K562 (cell line): ENCODE data around the gene AJAP1. TPM values are rescaled to one million over a fixed set of nuclear protein-coding genes. Genes with fewer than 3 reads are reported as not detected.

Source experiments
- ATAC-seq: fragments of 200-7000 bp; cut with Tn5 transposase; 3 replicates; pipeline ENCODE4 v1.9.1; 2020; ENCODE audit warnings: moderate library complexity
- BruUV-seq: library from RNA; stranded (reverse); fragments of 400-500 nt; replicated peaks from 2 replicates; lab custom pipeline; 2021; lab: Mats Ljungman, UMichigan
- CTCF ChIA-PET: fragments of 300-600 bp; formaldehyde crosslinking; extraction: SDS; loops from one replicate; lab custom pipeline; 2021; ENCODE audit warnings: low intra/inter-chr PET ratio; lab: Yijun Ruan, JAX
- POLR2A ChIA-PET: fragments of 300-600, 350-650 bp; sonication (Branson Sonifier 250); formaldehyde crosslinking; extraction: SDS; loops from one replicate; lab custom pipeline; 2021; ENCODE audit warnings: antibody characterized with exemption, inconsistent platforms; lab: Yijun Ruan, JAX
- DNase-seq, 4 experiments: peaks; one replicate each; pipeline versions ENCODE4 v3.0.0 to v3.0.0-alpha.2; 2011 to 2018; ENCODE audit warnings: low spot score in 3 of 4, mixed read lengths in 3 of 4; ENCODE audit errors: extremely low read depth in 1 of 4
- FAIRE-seq: peaks from 2 replicates; lab custom pipeline; 2011; peaks lifted over from hg19 to GRCh38; lab: Jason Lieb, UNC
- H2AFZ ChIP-seq: 2 replicates; pipeline ENCODE4 v1.6.0; 2011; ENCODE audit warnings: low read depth, low read length, control low read depth, inconsistent platforms
- H3K27ac ChIP-seq: fragments of 200-600 bp; 3 replicates; pipeline ENCODE4 v1.8.0; 2011; ENCODE audit warnings: low read depth, mild to moderate bottlenecking, control low read depth, inconsistent platforms, low read length, moderate library complexity, mixed read lengths; ENCODE audit errors: extremely low read depth
- H3K27me3 ChIP-seq, 2 experiments: fragments of 300-600 bp in 1 of 2; 2 replicates in 1 of 2; 3 replicates in 1 of 2; pipeline versions ENCODE4 v1.6.0 to v1.8.0; 2011; ENCODE audit warnings: inconsistent platforms in 2 of 2, low read length in 2 of 2, mild to moderate bottlenecking in 1 of 2, mixed read lengths in 1 of 2, moderate library complexity in 1 of 2; ENCODE audit not compliant: control insufficient read depth in 2 of 2, insufficient read depth in 2 of 2
- H3K36me3 ChIP-seq: fragments of 300-600 bp; 3 replicates; pipeline ENCODE4 v1.8.0; 2011; ENCODE audit warnings: mild to moderate bottlenecking, low read length, inconsistent platforms; ENCODE audit not compliant: control insufficient read depth, insufficient read depth
- H3K4me1 ChIP-seq, 2 experiments: fragments of 200-600 bp in 1 of 2; replicated peaks in 1 of 2; 2 replicates in 1 of 2; 3 replicates in 1 of 2; pipeline versions ENCODE4 v1.5.1 to v1.8.0; 2011; ENCODE audit warnings: inconsistent platforms in 2 of 2, low read length in 2 of 2, mild to moderate bottlenecking in 1 of 2, mixed read lengths in 1 of 2, moderate library complexity in 1 of 2; ENCODE audit not compliant: control insufficient read depth in 2 of 2, insufficient read depth in 2 of 2
- H3K4me2 ChIP-seq: 2 replicates; pipeline ENCODE4 v1.6.1; 2011; ENCODE audit warnings: low read length, control low read depth, inconsistent platforms, mixed read lengths; ENCODE audit not compliant: insufficient read depth
- H3K4me3 ChIP-seq: fragments of 200-600 bp; sonication (generic), shearing (Covaris generic); 2 replicates; pipeline ENCODE4 v1.5.1; 2016; ENCODE audit warnings: control low read depth, inconsistent platforms
- H3K79me2 ChIP-seq: fragments of 200-600 bp; 3 replicates; pipeline ENCODE4 v1.8.0; 2011; ENCODE audit warnings: low read length, inconsistent platforms; ENCODE audit not compliant: control insufficient read depth, insufficient read depth
- H3K9ac ChIP-seq, 2 experiments: 2 replicates each; pipeline versions ENCODE4 v1.6.0 to v1.6.1; 2011; ENCODE audit warnings: low read depth in 2 of 2, low read length in 2 of 2, control low read depth in 1 of 2, inconsistent platforms in 1 of 2, mild to moderate bottlenecking in 1 of 2, mixed read lengths in 1 of 2; ENCODE audit not compliant: insufficient read depth in 1 of 2
- H3K9me1 ChIP-seq: one replicate; pipeline ENCODE4 v1.6.0; 2011; ENCODE audit warnings: inconsistent platforms, mild to moderate bottlenecking, low read length, moderate library complexity; ENCODE audit not compliant: control insufficient read depth, insufficient read depth
- H3K9me3 ChIP-seq: replicated peaks from 2 replicates; pipeline ENCODE4 v1.5.1; 2011; ENCODE audit warnings: low read depth, low read length, inconsistent platforms; ENCODE audit not compliant: control insufficient read depth, insufficient read depth
- H4K20me1 ChIP-seq: replicated peaks from 2 replicates; pipeline ENCODE4 v1.6.1; 2011; ENCODE audit warnings: low read length, inconsistent platforms, mixed read lengths; ENCODE audit not compliant: control insufficient read depth, insufficient read depth
- ARID3A ChIP-seq: IDR thresholded peaks from 2 replicates; pipeline ENCODE4 v1.6.1; 2012; ENCODE audit warnings: low read depth, low read length, improper control_type of control experiment, borderline replicate concordance
- CAMTA2 ChIP-seq: fragments of 250-450 bp; sonication (Bioruptor Pico); conservative IDR thresholded peaks from 2 replicates; pipeline ENCODE4 v1.5.1; 2022
- ELK3 ChIP-seq: fragments of 450-650 bp; formaldehyde crosslinking; IDR thresholded peaks from 2 replicates; pipeline ENCODE4 v1.4.0; 2020; ENCODE audit warnings: mild to moderate bottlenecking
- JUND ChIP-seq, 2 experiments: IDR thresholded peaks; 2 replicates in 1 of 2; 3 replicates in 1 of 2; pipeline ENCODE4 v1.6.1; 2011; ENCODE audit warnings: borderline replicate concordance in 2 of 2, low read depth in 2 of 2, low read length in 2 of 2, improper control_type of control experiment in 1 of 2, missing biosample characterization in 1 of 2, missing genetic modification characterization in 1 of 2, missing genetic modification reagents in 1 of 2
- NFIX ChIP-seq: fragments of 250-450 bp; sonication (Bioruptor Pico); IDR thresholded peaks from 2 replicates; pipeline ENCODE4 v1.4.0; 2020; ENCODE audit warnings: low read depth, mild to moderate bottlenecking, moderate library complexity
- ZNF445 ChIP-seq: fragments of 250-450 bp; sonication (Bioruptor Pico); IDR thresholded peaks from 2 replicates; pipeline ENCODE4 v1.4.0; 2020; ENCODE audit warnings: low read depth, mild to moderate bottlenecking, moderate library complexity
- WGBS: fragments of 100-300 bp; shearing (Covaris generic); methylation state at CpG from one replicate; pipeline ENCODE4 v1.1.6; 2016; ENCODE audit warnings: low coverage, mixed read lengths; ENCODE audit not compliant: insufficient coverage; ENCODE audit errors: missing lambda C conversion rate; 5-methylcytosine and 5-hydroxymethylcytosine counted together
- in situ Hi-C: fragments of 300-500 bp; cut with MboI; formaldehyde crosslinking; loops from 4 replicates; pipeline ENCODE4 v1.15.0; 2018; ENCODE audit warnings: inconsistent platforms, mixed read lengths
- intact Hi-C: fragments of 100-400 bp; cut with micrococcal nuclease; formaldehyde crosslinking; loops from 2 replicates; pipeline ENCODE4 v1.14.2; 2022
- polyA plus RNA-seq, 8 experiments: library from polyadenylated mRNA; depleted of rRNA in 4 of 8; stranded (reverse) in 5 of 8; unstranded in 3 of 8; fragments of >200 nt; fragmentation: Nextera tagmentation in 2 of 8; fragmentation: Illumina TruSeq in 1 of 8; extraction: Ambion mirVana in 2 of 8; extraction: Trizol in 1 of 8; gene quantifications; 2 replicates each; pipeline versions ENCODE4 v1.2.1 to v1.2.3, GENCODE V29; 2011 to 2014; ENCODE audit warnings: inconsistent platforms in 1 of 8, missing spikeins in 1 of 8
- total RNA-seq, 7 experiments: library from RNA; depleted of rRNA in 6 of 7; stranded (reverse); fragments of >200 nt in 6 of 7; fragmentation: Illumina TruSeq in 2 of 7; extraction: Trizol in 2 of 7; gene quantifications; 2 replicates each; pipeline versions ENCODE4 v1.2.1 to v1.2.3, GENCODE V29; 2011 to 2021; ENCODE audit warnings: low replicate concordance in 1 of 7
- TF ChIP-seq, protein P1 (sequence below), 2 experiments: fragments of 250-450 bp in 1 of 2; fragments of 450-650 bp in 1 of 2; sonication (Bioruptor Pico) in 1 of 2; IDR thresholded peaks; 2 replicates each; pipeline versions ENCODE4 v1.6.1 to v1.8.0; 2016 to 2021; ENCODE audit warnings: mild to moderate bottlenecking in 2 of 2, moderate library complexity in 2 of 2, missing compliant biosample characterization in 1 of 2, missing genetic modification characterization in 1 of 2

AJAP1 gene
- total and polyA plus RNA-seq, 9 of the 15 experiments (the other 6 are each of a cell fraction or from before 2014, with no cell fraction given) = not detected

DNA sequence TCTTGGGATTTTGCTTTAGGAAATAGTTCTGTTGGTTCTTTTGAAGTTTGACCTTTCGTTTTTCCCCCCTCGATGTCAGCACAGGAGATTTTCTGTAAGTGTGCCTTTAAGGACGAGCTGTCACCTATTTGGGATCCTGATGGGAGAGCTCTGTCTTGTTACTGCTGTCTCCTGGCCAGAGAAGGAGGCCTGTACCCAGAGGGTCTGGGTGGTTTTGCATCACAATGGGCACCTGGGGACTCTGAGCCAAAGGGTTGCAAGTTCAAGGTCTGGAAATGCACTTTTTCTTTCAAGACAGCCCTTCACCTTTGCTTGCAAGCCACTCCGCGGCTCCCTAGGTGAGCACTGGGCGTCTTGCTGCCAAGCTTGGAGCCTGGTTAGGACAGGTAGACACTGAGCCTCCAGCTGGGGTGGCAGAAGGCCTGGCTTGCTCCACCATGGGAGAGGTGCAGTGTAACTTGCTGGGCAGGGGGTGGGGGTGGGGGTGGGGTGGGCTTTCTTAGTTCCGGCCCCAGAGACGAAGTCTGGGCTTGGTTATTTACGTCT is 2.9 kb downstream of the AJAP1 start:
- Histone ChIP-seq H3K9me3 (no peaks in the 10 kb centered on the region), H3K27me3 (peaks cover 0 to 19% of the 10 kb centered on the region in 2 experiments; a peak in 1 of 5 replicates), H3K4me3 (no peak overlapping the region), H3K9me1 (no peaks in the 10 kb centered on the region), H4K20me1 (no peaks in the 10 kb centered on the region; the same call in 1 of the 2 replicates), H3K9ac (no peak overlapping the region), H3K4me1 (peaks cover 0 to 9% of the 10 kb centered on the region in 2 experiments; a peak in 1 of 5 replicates), H3K4me2 (no peak overlapping the region), H2AFZ (no peak overlapping the region), H3K36me3 (no peaks in the 10 kb centered on the region), H3K79me2 (no peaks in the 10 kb centered on the region), H3K27ac (no peak overlapping the region)
- in situ Hi-C loops = no loop called here
- ChIA-PET CTCF (no interaction called here), POLR2A (interaction anchor here (0.5 to 0.7 kb wide), 2 partner anchors 613 to 1115 kb away, joined by 3 read pairs; no protein-coding TSS in a partner anchor)
- TF ChIP-seq NFIX = no peak
- no peak for TF ChIP-seq ZNF445
- no peak for TF ChIP-seq ELK3 (CRISPR knock-in tag)
- no peak for TF ChIP-seq JUND (IDR thresholded peaks at IDR 0.05; ENCODE audit: borderline replicate concordance, low read depth, low read length)
- TF ChIP-seq JUND (tag; IDR thresholded peaks at IDR 0.05; ENCODE audit: borderline replicate concordance, low read depth, low read length) = no peak
- no peak for TF ChIP-seq CAMTA2 (CRISPR knock-in tag)
- TF ChIP-seq, protein P1, sequence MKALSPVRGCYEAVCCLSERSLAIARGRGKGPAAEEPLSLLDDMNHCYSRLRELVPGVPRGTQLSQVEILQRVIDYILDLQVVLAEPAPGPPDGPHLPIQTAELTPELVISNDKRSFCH (CRISPR knock-in tag; IDR thresholded peaks at IDR 0.05) = no peak
- TF ChIP-seq, protein P1 (tag; IDR thresholded peaks at IDR 0.05) = no peak
- no peak for TF ChIP-seq ARID3A
- FAIRE-seq (no peak), ATAC-seq (no peak), DNase-seq (no peak)
- no TSS peak for BruUV-seq
- 3% methylated on average over 6 of the region's 9 CpGs for WGBS
- intact Hi-C loops = no loop called here
